HL-60 (cell line): ENCODE measurements around the gene ATRN.

ENCODE experiments used
- DNase-seq, 2 experiments: peaks; one replicate each; pipeline ENCODE4 v3.0.0-alpha.2; 2010 to 2020; ENCODE audit warnings: low read depth in 1 of 2, low spot score in 1 of 2
- H3K27ac ChIP-seq: fragments of 250-450 bp; sonication (Bioruptor Pico); replicated peaks from 2 replicates; pipeline ENCODE4 v1.5.1; 2020; ENCODE audit warnings: mild to moderate bottlenecking, moderate library complexity
- H3K27me3 ChIP-seq: fragments of 250-450 bp; sonication (Bioruptor Pico); 2 replicates; pipeline ENCODE4 v1.5.1; 2021; ENCODE audit warnings: mild to moderate bottlenecking, moderate library complexity; ENCODE audit not compliant: insufficient read depth, poor library complexity, severe bottlenecking
- H3K4me3 ChIP-seq: replicated peaks from 2 replicates; pipeline ENCODE4 v1.5.1; 2011; ENCODE audit warnings: mild to moderate bottlenecking, control low read depth, low read length; ENCODE audit not compliant: insufficient read depth
- GABPA ChIP-seq: IDR thresholded peaks from 2 replicates; pipeline ENCODE4 v1.6.1; 2012; ENCODE audit warnings: low read depth
- POLR2AphosphoS5 ChIP-seq: IDR thresholded peaks from 2 replicates; pipeline ENCODE4 v1.6.1; 2012; ENCODE audit warnings: low read depth
- REST ChIP-seq: IDR thresholded peaks from 2 replicates; pipeline ENCODE4 v1.6.1; 2012; ENCODE audit warnings: low read depth; ENCODE audit not compliant: insufficient replicate concordance
- SPI1 ChIP-seq: IDR thresholded peaks from 2 replicates; pipeline ENCODE4 v1.6.1; 2012; ENCODE audit warnings: low read depth, mild to moderate bottlenecking, borderline replicate concordance
- TF ChIP-seq, protein P1 (sequence below): IDR thresholded peaks from one replicate; pipeline ENCODE4 v1.5.1; 2011; ENCODE audit warnings: low read length, control low read depth, inconsistent platforms; ENCODE audit not compliant: insufficient read depth

ATRN gene

DNA sequence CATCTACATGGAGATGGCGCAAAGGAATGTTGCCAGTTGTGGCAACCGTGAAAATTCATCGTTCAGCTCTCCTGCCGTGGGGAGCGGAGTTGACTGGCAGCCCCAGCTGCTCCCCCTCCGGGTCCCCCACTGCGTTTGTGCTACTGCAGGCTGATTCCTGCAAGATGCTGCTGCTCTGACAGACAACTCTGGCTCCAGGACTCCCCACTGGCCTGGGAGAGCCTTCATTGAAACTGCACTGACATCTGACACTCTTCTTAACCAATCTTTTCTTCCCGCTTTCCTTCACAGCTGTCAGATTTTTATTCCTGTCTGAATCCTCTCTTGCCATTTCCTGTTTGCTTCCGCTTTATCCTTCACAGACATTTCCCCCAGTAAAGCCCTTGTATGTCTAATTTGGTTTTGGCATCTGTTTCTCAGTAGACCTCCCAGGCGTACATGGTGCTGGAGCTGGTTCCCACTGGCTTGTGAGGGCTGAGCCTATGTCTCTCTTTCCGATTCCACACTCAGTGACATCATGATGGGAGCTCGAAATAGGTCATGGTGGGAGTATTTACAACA is 9.5 kb upstream of the ATRN start:
- no peak for DNase-seq

DNA sequence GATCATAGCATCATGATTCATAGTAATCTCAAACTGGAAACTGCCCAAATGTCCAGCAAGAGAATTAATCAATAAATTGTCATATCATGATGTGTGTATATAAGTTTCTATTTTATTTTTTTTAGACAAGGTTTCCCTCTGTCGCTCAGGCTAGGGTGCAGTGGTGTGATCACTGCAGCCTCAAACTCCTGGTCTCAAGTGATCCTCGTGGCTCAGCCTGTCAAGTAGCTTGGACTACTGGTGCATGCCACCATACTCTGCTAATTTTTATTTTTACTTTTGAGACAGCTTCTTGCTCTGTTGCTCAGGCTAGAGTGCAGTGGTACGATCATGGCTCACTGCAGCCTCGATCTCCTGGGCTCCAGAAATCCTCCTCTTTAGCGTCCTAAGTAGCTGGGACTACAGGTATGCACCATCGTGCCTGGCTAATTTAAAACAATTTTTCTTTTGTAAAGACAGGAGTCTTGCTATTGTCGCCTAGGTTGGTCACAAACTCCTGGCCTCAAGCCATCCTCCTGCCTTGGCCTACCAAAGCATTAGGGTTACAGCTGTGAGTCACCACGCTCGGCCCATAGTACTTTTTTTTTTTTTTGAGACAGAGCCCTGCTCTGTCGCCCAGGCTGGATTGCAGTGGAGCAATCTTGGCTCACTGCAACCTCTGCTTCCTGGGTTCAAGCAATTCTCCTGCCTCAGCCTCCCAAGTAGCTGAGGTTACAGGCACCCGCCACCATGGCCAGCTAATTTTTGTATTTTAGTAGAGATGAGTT is 8.7 kb upstream of the ATRN start:
- H3K27me3 ChIP-seq: no peaks in the 10 kb centered on the region
- H3K27ac ChIP-seq: no peak overlapping the region
- TF ChIP-seq REST (no peak), POLR2AphosphoS5 (no peak), SPI1 (no peak), GABPA (no peak)
- TF ChIP-seq, protein P1, sequence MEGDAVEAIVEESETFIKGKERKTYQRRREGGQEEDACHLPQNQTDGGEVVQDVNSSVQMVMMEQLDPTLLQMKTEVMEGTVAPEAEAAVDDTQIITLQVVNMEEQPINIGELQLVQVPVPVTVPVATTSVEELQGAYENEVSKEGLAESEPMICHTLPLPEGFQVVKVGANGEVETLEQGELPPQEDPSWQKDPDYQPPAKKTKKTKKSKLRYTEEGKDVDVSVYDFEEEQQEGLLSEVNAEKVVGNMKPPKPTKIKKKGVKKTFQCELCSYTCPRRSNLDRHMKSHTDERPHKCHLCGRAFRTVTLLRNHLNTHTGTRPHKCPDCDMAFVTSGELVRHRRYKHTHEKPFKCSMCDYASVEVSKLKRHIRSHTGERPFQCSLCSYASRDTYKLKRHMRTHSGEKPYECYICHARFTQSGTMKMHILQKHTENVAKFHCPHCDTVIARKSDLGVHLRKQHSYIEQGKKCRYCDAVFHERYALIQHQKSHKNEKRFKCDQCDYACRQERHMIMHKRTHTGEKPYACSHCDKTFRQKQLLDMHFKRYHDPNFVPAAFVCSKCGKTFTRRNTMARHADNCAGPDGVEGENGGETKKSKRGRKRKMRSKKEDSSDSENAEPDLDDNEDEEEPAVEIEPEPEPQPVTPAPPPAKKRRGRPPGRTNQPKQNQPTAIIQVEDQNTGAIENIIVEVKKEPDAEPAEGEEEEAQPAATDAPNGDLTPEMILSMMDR: no peak
- no peak overlapping the region for H3K4me3 ChIP-seq
- no peak for DNase-seq

More for the DNA sequence above, 9.5 kb upstream of the ATRN start:
- TF ChIP-seq GABPA (no peak), POLR2AphosphoS5 (no peak), REST (no peak), SPI1 (no peak)
- TF ChIP-seq, protein P1: no peak
- Histone ChIP-seq H3K4me3 (no peak overlapping the region), H3K27me3 (no peaks in the 10 kb centered on the region), H3K27ac (no peak overlapping the region)

DNA sequence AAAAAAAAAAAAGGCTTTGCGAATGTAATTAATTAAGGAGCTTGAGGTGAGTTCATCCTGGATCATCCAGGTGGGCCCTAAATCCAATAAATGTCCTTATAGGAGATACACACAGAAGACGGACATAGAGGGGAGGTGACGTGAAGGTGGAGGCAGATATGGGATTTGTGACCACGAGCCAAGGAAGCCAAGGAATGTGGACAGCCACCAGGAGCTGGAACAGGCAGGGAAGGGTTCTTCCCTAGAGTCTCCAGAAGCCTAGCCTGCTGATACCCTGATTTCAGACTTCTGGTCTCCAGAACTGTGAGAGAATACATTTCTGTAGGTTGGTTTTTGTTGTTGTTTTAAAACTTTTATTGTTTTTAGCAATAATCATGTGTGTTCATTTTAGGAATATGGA is 6.7 kb upstream of the ATRN start:
- TF ChIP-seq SPI1: no peak
- TF ChIP-seq GABPA: no peak
- no peak for TF ChIP-seq REST
- no peak for TF ChIP-seq POLR2AphosphoS5
- TF ChIP-seq, protein P1: no peak
- Histone ChIP-seq H3K27me3 (no peaks in the 10 kb centered on the region), H3K4me3 (no peak overlapping the region), H3K27ac (no peak overlapping the region)
- no peak for DNase-seq
